ENCODE results near the gene ZNF219. TPM values are rescaled to one million over a fixed set of nuclear protein-coding genes. Genes with fewer than 3 reads are reported as not detected.

Gene ZNF219
- total RNA-seq, 1 donor from 2014 or later = 18.6 TPM

DNA sequence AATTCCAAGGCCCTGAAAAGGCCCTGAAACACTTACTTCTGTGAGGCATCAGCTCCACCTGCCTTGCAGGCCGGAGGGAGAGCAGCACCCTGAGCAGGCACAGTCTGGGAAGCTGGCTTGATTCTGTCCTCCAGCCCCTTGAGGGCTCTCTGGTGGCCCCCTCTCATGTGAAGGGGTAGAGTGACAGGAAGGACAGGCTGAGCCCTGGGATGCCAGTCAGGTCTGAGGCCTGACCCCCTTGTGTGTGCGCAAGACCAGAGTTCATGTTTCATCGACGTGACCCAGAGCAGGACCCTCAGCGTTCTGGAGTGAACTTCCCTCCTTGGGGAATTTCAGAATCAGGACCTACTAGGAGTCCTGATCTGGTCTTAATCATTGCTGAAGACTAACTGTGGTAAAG, 39.6 kb downstream of the ZNF219 start:
- no peak for DNase-seq (ENCODE audit: low read depth)
- no peak overlapping the region for H3K4me3 ChIP-seq (ENCODE audit: low read depth, low read length)
- no peak for TF ChIP-seq CTCF (conservative IDR thresholded peaks at IDR 0.05; ENCODE audit: low read depth, low read length)

DNA sequence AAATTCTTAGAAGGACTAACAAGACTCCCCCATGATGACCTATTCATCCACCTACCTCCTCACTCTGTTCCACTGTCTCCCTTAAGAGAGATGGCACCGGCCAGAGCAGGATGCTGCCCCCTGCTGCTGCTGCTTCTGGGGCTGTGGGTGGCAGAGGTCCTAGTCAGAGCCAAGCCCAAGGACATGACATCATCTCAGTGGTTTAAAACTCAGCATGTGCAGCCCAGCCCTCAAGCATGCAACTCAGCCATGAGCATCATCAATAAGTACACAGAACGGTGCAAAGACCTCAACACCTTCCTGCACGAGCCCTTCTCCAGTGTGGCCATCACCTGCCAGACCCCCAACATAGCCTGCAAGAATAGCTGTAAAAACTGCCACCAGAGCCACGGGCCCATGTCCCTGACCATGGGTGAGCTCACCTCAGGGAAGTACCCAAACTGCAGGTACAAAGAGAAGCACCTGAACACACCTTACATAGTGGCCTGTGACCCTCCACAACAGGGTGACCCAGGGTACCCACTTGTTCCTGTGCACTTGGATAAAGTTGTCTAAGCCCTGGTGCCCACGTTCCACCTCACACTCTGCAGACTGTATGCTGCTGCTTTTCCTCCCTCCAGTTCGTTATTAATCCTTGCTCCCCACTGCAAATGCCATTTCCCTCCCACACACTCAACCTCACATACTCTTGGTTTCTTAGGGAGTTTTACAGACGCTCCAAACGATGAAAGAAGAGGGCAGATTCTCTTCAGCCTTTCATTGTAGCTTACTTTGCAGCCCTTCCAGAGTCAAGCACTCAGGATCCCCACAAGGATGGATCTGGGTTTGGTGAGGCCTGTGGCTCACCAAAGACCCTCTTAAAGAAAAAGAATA, 40.4 kb downstream of the ZNF219 start, which contains the start of gene RNASE8:
TSS of gene RNASE8 (plus strand) at position 20 of the 873 bp plus-strand sequence. CDS start at position 91, 71 bp downstream.
- no peak for DNase-seq (ENCODE audit: low read depth)
- no peak for TF ChIP-seq CTCF (conservative IDR thresholded peaks at IDR 0.05; ENCODE audit: low read depth, low read length)

GRCh38 chr14:21056520-21057163, 41.8 kb downstream of the ZNF219 start:
- TF ChIP-seq CTCF (conservative IDR thresholded peaks at IDR 0.05; ENCODE audit: low read depth, low read length) = no peak
- no peak overlapping the region for H3K4me3 ChIP-seq (ENCODE audit: low read depth, low read length)
- no peak for DNase-seq (ENCODE audit: low read depth)

More for the DNA sequence above, 40.4 kb downstream of the ZNF219 start, which contains the start of gene RNASE8:
- no peak within 1 kb of the TSS for H3K4me3 ChIP-seq (ENCODE audit: low read depth, low read length)

GRCh38 chr14:21055432-21056117, 42.9 kb downstream of the ZNF219 start:
- no peak for TF ChIP-seq CTCF (conservative IDR thresholded peaks at IDR 0.05; ENCODE audit: low read depth, low read length)
- DNase-seq (ENCODE audit: low read depth) = no peak
- no peak overlapping the region for H3K4me3 ChIP-seq (ENCODE audit: low read depth, low read length)

- H3K4me3 ChIP-seq (ENCODE audit: low read depth, low read length) = no peak overlapping the region
- no peak for TF ChIP-seq CTCF (conservative IDR thresholded peaks at IDR 0.05; ENCODE audit: low read depth, low read length)
- no peak for DNase-seq (ENCODE audit: low read depth)
Measured at GRCh38 chr14:21054768-21055145, 43.7 kb downstream of the ZNF219 start.

DNA sequence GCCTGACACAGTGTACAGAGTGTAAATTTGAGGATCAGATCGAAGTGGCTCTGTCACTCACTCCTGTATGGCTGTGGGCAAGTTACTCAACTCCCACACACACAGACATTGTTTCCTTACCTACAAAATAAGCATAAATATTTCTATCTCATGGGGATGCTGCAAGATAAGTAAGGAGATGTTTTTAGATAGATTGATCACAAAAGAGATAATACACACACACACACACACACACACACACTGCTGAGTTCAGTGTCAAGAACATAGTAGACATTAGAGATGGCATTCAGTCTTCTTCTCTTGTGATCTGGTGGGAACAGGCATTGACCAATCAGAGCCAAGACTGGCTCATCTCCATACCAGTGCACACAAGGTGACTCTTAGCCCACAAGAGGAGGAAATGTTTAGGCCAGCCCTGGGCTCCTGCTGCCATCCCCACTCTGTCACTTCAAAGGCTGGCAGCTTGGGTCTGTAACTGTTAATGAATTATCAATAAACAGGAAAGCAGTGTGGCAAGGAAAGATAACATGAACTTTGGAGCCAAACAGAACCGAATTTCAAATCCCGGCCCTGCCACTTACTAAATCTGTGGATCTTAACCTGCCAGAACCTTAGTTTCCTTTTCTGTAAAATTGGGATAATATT, 44.2 kb downstream of the ZNF219 start:
- no peak for DNase-seq (ENCODE audit: low read depth)

More for the DNA sequence above, 44.2 kb downstream of the ZNF219 start:
- no peak for TF ChIP-seq CTCF (conservative IDR thresholded peaks at IDR 0.05; ENCODE audit: low read depth, low read length)
- H3K4me3 ChIP-seq (ENCODE audit: low read depth, low read length) = no peak overlapping the region
